A549 (cell line): Measurements from ENCODE around the gene CYP4F2. TPM values are rescaled to one million over a fixed set of nuclear protein-coding genes. Genes with fewer than 3 reads are reported as not detected.
A peak's percentile ranks its signal among the peaks of the same experiment; 100 is the strongest.

Source experiments
- ATAC-seq, 2 experiments: fragments of 200-7000 bp in 1 of 2; fragments of >200 bp in 1 of 2; cut with Nextera tagmentation in 1 of 2; cut with Tn5 transposase in 1 of 2; 3 replicates each; pipeline versions ENCODE4 v1.8.0 to v1.9.1; 2018 to 2020; ENCODE audit warnings: mild to moderate bottlenecking in 1 of 2, moderate library complexity in 1 of 2
- CTCF ChIA-PET: fragments of 300-600 bp; sonication (Branson Sonifier 250); formaldehyde crosslinking; extraction: SDS; loops from one replicate; lab custom pipeline; 2021; ENCODE audit warnings: antibody characterized with exemption, inconsistent platforms; lab: Yijun Ruan, JAX
- POLR2A ChIA-PET: fragments of 350-600 bp; formaldehyde crosslinking; extraction: SDS; loops from one replicate; lab custom pipeline; 2021; ENCODE audit warnings: antibody characterized with exemption, inconsistent platforms; lab: Yijun Ruan, JAX
- DNase-seq, 2 experiments: peaks; one replicate each; pipeline versions ENCODE4 v3.0.0 to v3.0.0-alpha.2; 2011 to 2016; ENCODE audit warnings: low read depth in 1 of 2, low spot score in 1 of 2
- FAIRE-seq: peaks from 2 replicates; lab custom pipeline; 2011; peaks lifted over from hg19 to GRCh38; lab: Jason Lieb, UNC
- H3K27ac ChIP-seq, 2 experiments: fragments of >200 bp; sonication (Bioruptor Twin); formaldehyde crosslinking; 3 replicates each; pipeline ENCODE4 v1.5.1; 2016 to 2017
- H3K4me1 ChIP-seq: fragments of >200 bp; sonication (Bioruptor Twin); formaldehyde crosslinking; 3 replicates; pipeline ENCODE4 v1.6.1; 2016
- H3K4me2 ChIP-seq: fragments of >200 bp; sonication (Bioruptor Twin); formaldehyde crosslinking; 3 replicates; pipeline ENCODE4 v1.6.1; 2016
- H3K4me3 ChIP-seq: fragments of >200 bp; sonication (Bioruptor Twin); formaldehyde crosslinking; 3 replicates; pipeline ENCODE4 v1.5.1; 2016
- H3K9me3 ChIP-seq: fragments of >200 bp; sonication (Bioruptor Twin); formaldehyde crosslinking; 3 replicates; pipeline ENCODE4 v1.6.1; 2016
- CBX2 ChIP-seq: fragments of 200-600 bp; sonication (generic); IDR thresholded peaks from 2 replicates; pipeline ENCODE4 v1.6.1; 2016; ENCODE audit warnings: low read depth, mild to moderate bottlenecking, borderline replicate concordance
- CHD4 ChIP-seq: fragments of 200-600 bp; sonication (generic); IDR thresholded peaks from 2 replicates; pipeline ENCODE4 v1.6.1; 2016; ENCODE audit warnings: antibody characterized with exemption, mild to moderate bottlenecking, borderline replicate concordance
- EHF ChIP-seq: fragments of 250-450 bp; sonication (Bioruptor Pico); IDR thresholded peaks from 2 replicates; pipeline ENCODE4 v1.5.0; 2020; ENCODE audit warnings: mild to moderate bottlenecking
- EHMT2 ChIP-seq: fragments of 200-600 bp; sonication (generic); IDR thresholded peaks from 2 replicates; pipeline ENCODE4 v1.6.1; 2016; ENCODE audit warnings: antibody characterized with exemption, low read depth, mild to moderate bottlenecking, moderate library complexity
- ESRRA ChIP-seq: fragments of 150-350 bp; IDR thresholded peaks from 2 replicates; pipeline ENCODE4 v1.6.1; 2014; ENCODE audit warnings: mild to moderate bottlenecking, low read length, borderline replicate concordance
- FOSL2 ChIP-seq, 2 experiments: fragments of 450-650 bp in 1 of 2; fragments of >200 bp in 1 of 2; sonication (Bioruptor Twin) in 1 of 2; formaldehyde crosslinking; IDR thresholded peaks; 2 replicates each; pipeline versions ENCODE4 v1.5.0 to v1.6.1; 2016 to 2020; ENCODE audit warnings: mild to moderate bottlenecking in 1 of 2, moderate library complexity in 1 of 2
- GATA3 ChIP-seq: IDR thresholded peaks from 2 replicates; pipeline ENCODE4 v1.6.1; 2012; ENCODE audit warnings: borderline replicate concordance
- HOXA7 ChIP-seq: fragments of 250-450 bp; sonication (Bioruptor Pico); IDR thresholded peaks from 2 replicates; pipeline ENCODE4 v1.5.0; 2020; ENCODE audit warnings: mild to moderate bottlenecking, moderate library complexity
- HOXB5 ChIP-seq: fragments of 250-450 bp; sonication (Bioruptor Pico); IDR thresholded peaks from 2 replicates; pipeline ENCODE4 v1.5.0; 2020; ENCODE audit warnings: mild to moderate bottlenecking, moderate library complexity
- KDM5A ChIP-seq: fragments of 200-600 bp; sonication (generic); IDR thresholded peaks from 2 replicates; pipeline ENCODE4 v1.6.1; 2016; ENCODE audit warnings: antibody characterized with exemption, mild to moderate bottlenecking
- MYC ChIP-seq: IDR thresholded peaks from 2 replicates; pipeline ENCODE4 v1.6.1; 2012; ENCODE audit warnings: mild to moderate bottlenecking, inconsistent platforms, low read length, improper control_type of control experiment, borderline replicate concordance
- NPAS2 ChIP-seq: fragments of 250-450 bp; sonication (Bioruptor Pico); IDR thresholded peaks from 2 replicates; pipeline ENCODE4 v1.8.0; 2022; ENCODE audit warnings: mild to moderate bottlenecking, moderate library complexity, borderline replicate concordance
- PBX3 ChIP-seq: IDR thresholded peaks from 2 replicates; pipeline ENCODE4 v1.6.1; 2012
- PHF8 ChIP-seq: fragments of 200-600 bp; sonication (generic); IDR thresholded peaks from 2 replicates; pipeline ENCODE4 v1.6.1; 2016; ENCODE audit warnings: low read depth, mild to moderate bottlenecking, antibody characterized with exemption, moderate library complexity, borderline replicate concordance
- RAD21 ChIP-seq, 2 experiments: fragments of >200 bp in 1 of 2; sonication (Bioruptor Twin) in 1 of 2; formaldehyde crosslinking in 1 of 2; IDR thresholded peaks in 1 of 2; conservative IDR thresholded peaks in 1 of 2; 2 replicates in 1 of 2; 3 replicates in 1 of 2; pipeline ENCODE4 v1.6.1; 2012 to 2018; ENCODE audit warnings: inconsistent platforms in 1 of 2
- RARB ChIP-seq: fragments of 250-450 bp; sonication (Bioruptor Pico); IDR thresholded peaks from 2 replicates; pipeline ENCODE4 v1.8.0; 2021; ENCODE audit warnings: mild to moderate bottlenecking, moderate library complexity
- RNF2 ChIP-seq: fragments of 200-600 bp; sonication (generic); IDR thresholded peaks from 2 replicates; pipeline ENCODE4 v1.6.1; 2016; ENCODE audit warnings: low read depth, mild to moderate bottlenecking, antibody characterized with exemption, moderate library complexity, borderline replicate concordance
- SREBF2 ChIP-seq: fragments of 450-650 bp; IDR thresholded peaks from 2 replicates; pipeline ENCODE4 v1.6.1; 2014; ENCODE audit warnings: mild to moderate bottlenecking, moderate library complexity
- TFCP2L1 ChIP-seq: fragments of 250-450 bp; sonication (Bioruptor Pico); IDR thresholded peaks from 2 replicates; pipeline ENCODE4 v1.5.0; 2021; ENCODE audit warnings: mild to moderate bottlenecking
- ZSCAN20 ChIP-seq: fragments of 250-450 bp; sonication (Bioruptor Pico); IDR thresholded peaks from 2 replicates; pipeline ENCODE4 v1.8.0; 2022; ENCODE audit warnings: mild to moderate bottlenecking, moderate library complexity
- WGBS: methylation state at CpG from one replicate; pipeline ENCODE4 v1.1.6; 2017; ENCODE audit errors: missing lambda C conversion rate; 5-methylcytosine and 5-hydroxymethylcytosine counted together
- polyA plus RNA-seq, 4 experiments: library from polyadenylated mRNA; depleted of rRNA in 3 of 4; stranded (reverse); fragments of >200 nt; fragmentation: RNase III in 1 of 4; extraction: RNeasy Plus Mini Kit Qiagen cat#74134 plus additional on column Dnase treatment in 1 of 4; gene quantifications; 2 replicates in 3 of 4; 3 replicates in 1 of 4; pipeline ENCODE4 v1.2.3, GENCODE V29; 2011 to 2017
- TF ChIP-seq, protein P1 (sequence below): fragments of >200 bp; sonication (Bioruptor Twin); formaldehyde crosslinking; IDR thresholded peaks from 2 replicates; pipeline ENCODE4 v1.6.1; 2016
- TF ChIP-seq, protein P2 (sequence below): IDR thresholded peaks from 2 replicates; pipeline ENCODE4 v1.6.1; 2012; ENCODE audit warnings: low read depth, borderline replicate concordance
- TF ChIP-seq, protein P3 (sequence below): fragments of 250-450 bp; sonication (Bioruptor Pico); IDR thresholded peaks from 2 replicates; pipeline ENCODE4 v1.5.0; 2020; ENCODE audit warnings: low read depth, mild to moderate bottlenecking, moderate library complexity
- TF ChIP-seq, protein P4 (sequence below): IDR thresholded peaks from 2 replicates; pipeline ENCODE4 v1.6.1; 2012

Gene CYP4F2
- polyA plus RNA-seq, 2 of the 4 experiments (the other 2 are of a cell fraction): 0.13 to 0.43 TPM

GRCh38 chr19:15838351-15838750 is 59.5 kb downstream of the CYP4F2 start:
- H3K4me1 ChIP-seq: 0 out of 3 replicates have a peak, but pooled peaks cover 2% of the 10 kb centered on the region
- TF ChIP-seq RAD21 (conservative IDR thresholded peaks at IDR 0.05 in 1 of 2, IDR thresholded peaks at IDR 0.05 in 1 of 2) (no peak), ZSCAN20 (CRISPR knock-in tag) (no peak), PBX3 (no peak), FOSL2 (IDR thresholded peaks at IDR 0.05) (no peak), FOSL2 (CRISPR knock-in tag; IDR thresholded peaks at IDR 0.05) (no peak), RARB (CRISPR knock-in tag) (no peak), CBX2 (no peak), EHF (CRISPR knock-in tag) (no peak), ESRRA (no peak), EHMT2 (no peak), KDM5A (no peak)
- TF ChIP-seq, protein P1, sequence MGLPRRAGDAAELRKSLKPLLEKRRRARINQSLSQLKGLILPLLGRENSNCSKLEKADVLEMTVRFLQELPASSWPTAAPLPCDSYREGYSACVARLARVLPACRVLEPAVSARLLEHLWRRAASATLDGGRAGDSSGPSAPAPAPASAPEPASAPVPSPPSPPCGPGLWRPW: no peak
- TF ChIP-seq, protein P2, sequence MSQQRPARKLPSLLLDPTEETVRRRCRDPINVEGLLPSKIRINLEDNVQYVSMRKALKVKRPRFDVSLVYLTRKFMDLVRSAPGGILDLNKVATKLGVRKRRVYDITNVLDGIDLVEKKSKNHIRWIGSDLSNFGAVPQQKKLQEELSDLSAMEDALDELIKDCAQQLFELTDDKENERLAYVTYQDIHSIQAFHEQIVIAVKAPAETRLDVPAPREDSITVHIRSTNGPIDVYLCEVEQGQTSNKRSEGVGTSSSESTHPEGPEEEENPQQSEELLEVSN: no peak
- TF ChIP-seq, protein P3, sequence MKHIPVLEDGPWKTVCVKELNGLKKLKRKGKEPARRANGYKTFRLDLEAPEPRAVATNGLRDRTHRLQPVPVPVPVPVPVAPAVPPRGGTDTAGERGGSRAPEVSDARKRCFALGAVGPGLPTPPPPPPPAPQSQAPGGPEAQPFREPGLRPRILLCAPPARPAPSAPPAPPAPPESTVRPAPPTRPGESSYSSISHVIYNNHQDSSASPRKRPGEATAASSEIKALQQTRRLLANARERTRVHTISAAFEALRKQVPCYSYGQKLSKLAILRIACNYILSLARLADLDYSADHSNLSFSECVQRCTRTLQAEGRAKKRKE: no peak
- CTCF ChIA-PET: no interaction called here
- 97% methylated on average over 3 of the region's 3 CpGs for WGBS
- no peak for ATAC-seq
- H3K27ac ChIP-seq: no peak overlapping the region
- H3K4me2 ChIP-seq: peak overlapping the region; percentile 96; the same call in 2 of the 3 replicates
- no peak for DNase-seq
- POLR2A ChIA-PET: no interaction called here
- H3K4me3 ChIP-seq: no peak overlapping the region
- no peaks in the 10 kb centered on the region for H3K9me3 ChIP-seq
- no peak for FAIRE-seq

DNA sequence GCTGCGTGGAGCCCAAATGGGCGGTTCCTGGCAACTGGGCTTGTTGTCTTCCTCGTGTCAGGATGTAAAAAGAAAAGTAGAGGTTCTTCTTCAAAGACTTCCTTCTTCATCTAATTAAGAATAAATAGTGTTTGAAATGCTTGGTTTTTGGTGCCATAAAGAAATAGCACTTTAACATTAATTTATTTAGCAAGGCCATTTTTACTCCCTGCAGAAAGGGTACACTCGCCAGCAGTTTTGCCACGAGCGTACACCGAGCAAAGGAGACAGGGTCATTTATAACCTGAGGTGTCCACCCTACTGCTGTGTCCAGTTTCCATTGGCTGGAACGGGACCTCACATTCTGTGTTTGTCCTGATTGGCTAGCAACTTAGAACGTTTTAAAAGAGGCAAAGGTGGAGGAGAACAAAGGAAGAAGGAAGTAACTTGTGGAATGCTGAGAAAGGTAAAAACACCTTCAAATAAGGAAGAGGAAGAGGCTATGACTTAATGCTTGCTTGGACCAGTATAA is 60.6 kb downstream of the CYP4F2 start:
- H3K4me2 ChIP-seq: peak overlapping the region; percentile 96
- no peak for FAIRE-seq
- ChIA-PET POLR2A (interaction anchor here (0.9 to 1.3 kb wide), 6 partner anchors 11 to 360 kb away, joined by 3 to 11 read pairs (median 3); partner anchors contain the start of genes AP1M1 and TPM4), CTCF (interaction anchor here (1.3 kb wide), 1 partner anchor 27 kb away, joined by 3 read pairs; no protein-coding TSS in a partner anchor)
- 1% methylated on average over 9 of the region's 9 CpGs for WGBS
- 0 out of 3 replicates have a peak, but pooled peaks cover 2% of the 10 kb centered on the region for H3K4me1 ChIP-seq
- peak in 1 of 2 experiments; percentile 79; a peak in 3 of 6 replicates for ATAC-seq
- TF ChIP-seq, protein P4, sequence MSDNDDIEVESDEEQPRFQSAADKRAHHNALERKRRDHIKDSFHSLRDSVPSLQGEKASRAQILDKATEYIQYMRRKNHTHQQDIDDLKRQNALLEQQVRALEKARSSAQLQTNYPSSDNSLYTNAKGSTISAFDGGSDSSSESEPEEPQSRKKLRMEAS: peak; percentile 30; the same call in 1 of the 2 replicates
- TF ChIP-seq NPAS2 (CRISPR knock-in tag) (no peak), CHD4 (no peak), SREBF2 (no peak), MYC (no peak), TFCP2L1 (no peak), RNF2 (no peak), HOXB5 (CRISPR knock-in tag) (no peak), GATA3 (no peak), HOXA7 (no peak), PHF8 (0 out of 2 replicates have a peak, but pooled peaks have one; percentile 10)
- TF ChIP-seq, protein P2: no peak
- H3K4me3 ChIP-seq: peak overlapping the region; percentile 85
- peak overlapping the region; percentile 91 to 98 for H3K27ac ChIP-seq
- H3K9me3 ChIP-seq: no peaks in the 10 kb centered on the region
- peak in 1 of 2 experiments; percentile 84 for DNase-seq
